Neural cell (in vitro differentiated cells): Measurements from ENCODE around the gene PODN. TPM values are rescaled to one million over a fixed set of nuclear protein-coding genes. Genes with fewer than 3 reads are reported as not detected.

Experiments used
- H2AFZ ChIP-seq: fragments of 200-600, 300-800 bp; sonication (generic), shearing (Covaris generic); 2 replicates; pipeline ENCODE4 v1.6.0; 2014; ENCODE audit warnings: low read depth, mild to moderate bottlenecking, antibody characterized with exemption, low read length, moderate library complexity
- H3F3A ChIP-seq: fragments of 200-600 bp; shearing (Covaris generic); 2 replicates; pipeline ENCODE4 v1.6.1; 2016; ENCODE audit warnings: mild to moderate bottlenecking, moderate library complexity, mixed read lengths, antibody characterized with exemption, low read length; ENCODE audit not compliant: insufficient read depth, poor library complexity, severe bottlenecking
- H3K27ac ChIP-seq: fragments of 200-600, 300-800 bp; sonication (generic), shearing (Covaris generic); 2 replicates; pipeline ENCODE4 v1.5.1; 2014; ENCODE audit warnings: mild to moderate bottlenecking, low read length, moderate library complexity
- H3K27me3 ChIP-seq: fragments of 300-800, 200-600 bp; sonication (generic), shearing (Covaris generic); 2 replicates; pipeline ENCODE4 v1.6.0; 2014; ENCODE audit warnings: mild to moderate bottlenecking, low read depth, low read length, moderate library complexity; ENCODE audit not compliant: insufficient read depth
- H3K36me3 ChIP-seq: fragments of 300-800, 200-600 bp; sonication (generic), shearing (Covaris generic); 2 replicates; pipeline ENCODE4 v1.5.1; 2014; ENCODE audit warnings: mild to moderate bottlenecking, antibody characterized with exemption, low read length, moderate library complexity; ENCODE audit not compliant: insufficient read depth
- H3K4me2 ChIP-seq: fragments of 300-800, 200-600 bp; sonication (generic), shearing (Covaris generic); 2 replicates; pipeline ENCODE4 v1.6.0; 2014; ENCODE audit warnings: mild to moderate bottlenecking, low read length
- H3K4me3 ChIP-seq: fragments of 300-800, 200-600 bp; sonication (generic), shearing (Covaris generic); 2 replicates; pipeline ENCODE4 v1.5.1; 2014; ENCODE audit warnings: mild to moderate bottlenecking, low read length, moderate library complexity
- H3K79me2 ChIP-seq: fragments of 200-600 bp; shearing (Covaris generic); replicated peaks from 2 replicates; pipeline ENCODE4 v1.6.0; 2014; ENCODE audit warnings: mild to moderate bottlenecking, low read length, moderate library complexity; ENCODE audit not compliant: insufficient read depth
- H3K9ac ChIP-seq: fragments of 300-800, 200-600 bp; sonication (generic), shearing (Covaris generic); 2 replicates; pipeline ENCODE4 v1.6.1; 2016; ENCODE audit warnings: mild to moderate bottlenecking, low read length, mixed read lengths
- H3K9me2 ChIP-seq: fragments of 200-600 bp; shearing (Covaris generic); 2 replicates; pipeline ENCODE4 v1.6.1; 2016; ENCODE audit warnings: mild to moderate bottlenecking, low read length, mixed read lengths; ENCODE audit not compliant: insufficient read depth
- H3K9me3 ChIP-seq: fragments of 200-600, 300-800 bp; sonication (generic), shearing (Covaris generic); 2 replicates; pipeline ENCODE4 v1.6.1; 2016; ENCODE audit warnings: mild to moderate bottlenecking, mixed run types, low read length, moderate library complexity, mixed read lengths
- H4K20me1 ChIP-seq: fragments of 200-600 bp; shearing (Covaris generic); 2 replicates; pipeline ENCODE4 v1.6.1; 2016; ENCODE audit warnings: mild to moderate bottlenecking, mixed run types; ENCODE audit not compliant: insufficient read depth
- EP300 ChIP-seq: fragments of 450-650 bp; conservative IDR thresholded peaks from 2 replicates; pipeline ENCODE4 v1.6.1; 2014; ENCODE audit warnings: antibody characterized with exemption, mild to moderate bottlenecking, moderate library complexity; ENCODE audit not compliant: poor library complexity, severe bottlenecking
- EZH2 ChIP-seq: fragments of 200-600, 300-800 bp; shearing (Covaris generic), sonication (generic); IDR thresholded peaks from 2 replicates; pipeline ENCODE4 v1.6.1; 2014; ENCODE audit warnings: antibody characterized with exemption, low read length, borderline replicate concordance, mild to moderate bottlenecking; ENCODE audit not compliant: insufficient read depth, poor library complexity, severe bottlenecking
- MXI1 ChIP-seq: fragments of 450-650 bp; conservative IDR thresholded peaks from 2 replicates; pipeline ENCODE4 v1.6.1; 2014; ENCODE audit warnings: antibody characterized with exemption, mild to moderate bottlenecking; ENCODE audit not compliant: poor library complexity, severe bottlenecking
- POLR2AphosphoS5 ChIP-seq: IDR thresholded peaks from 2 replicates; pipeline ENCODE4 v1.6.1; 2012
- RAD21 ChIP-seq: fragments of 450-650 bp; conservative IDR thresholded peaks from 2 replicates; pipeline ENCODE4 v1.6.1; 2014; ENCODE audit warnings: antibody characterized with exemption, mild to moderate bottlenecking, moderate library complexity
- SMC3 ChIP-seq: fragments of 450-650 bp; conservative IDR thresholded peaks from 2 replicates; pipeline ENCODE4 v1.6.1; 2014; ENCODE audit warnings: antibody characterized with exemption, mild to moderate bottlenecking, moderate library complexity; ENCODE audit not compliant: poor library complexity
- TAF1 ChIP-seq: IDR thresholded peaks from 2 replicates; pipeline ENCODE4 v1.6.1; 2012; ENCODE audit warnings: low read depth
- polyA plus RNA-seq: library from polyadenylated mRNA; depleted of rRNA; stranded (reverse); fragments of >200 nt; gene quantifications from 2 replicates; pipeline ENCODE4 v1.2.3, GENCODE V29; 2014
- TF ChIP-seq, protein P1 (sequence below): fragments of 450-650 bp; IDR thresholded peaks from 2 replicates; pipeline ENCODE4 v1.5.1; 2014; ENCODE audit warnings: antibody characterized with exemption, mild to moderate bottlenecking, moderate library complexity; ENCODE audit not compliant: poor library complexity, severe bottlenecking
- TF ChIP-seq, protein P2 (sequence below): IDR thresholded peaks from 2 replicates; pipeline ENCODE4 v1.6.1; 2012; ENCODE audit warnings: borderline replicate concordance

The PODN gene
- polyA plus RNA-seq, 1 donor from 2014 or later: 0.07 TPM

DNA sequence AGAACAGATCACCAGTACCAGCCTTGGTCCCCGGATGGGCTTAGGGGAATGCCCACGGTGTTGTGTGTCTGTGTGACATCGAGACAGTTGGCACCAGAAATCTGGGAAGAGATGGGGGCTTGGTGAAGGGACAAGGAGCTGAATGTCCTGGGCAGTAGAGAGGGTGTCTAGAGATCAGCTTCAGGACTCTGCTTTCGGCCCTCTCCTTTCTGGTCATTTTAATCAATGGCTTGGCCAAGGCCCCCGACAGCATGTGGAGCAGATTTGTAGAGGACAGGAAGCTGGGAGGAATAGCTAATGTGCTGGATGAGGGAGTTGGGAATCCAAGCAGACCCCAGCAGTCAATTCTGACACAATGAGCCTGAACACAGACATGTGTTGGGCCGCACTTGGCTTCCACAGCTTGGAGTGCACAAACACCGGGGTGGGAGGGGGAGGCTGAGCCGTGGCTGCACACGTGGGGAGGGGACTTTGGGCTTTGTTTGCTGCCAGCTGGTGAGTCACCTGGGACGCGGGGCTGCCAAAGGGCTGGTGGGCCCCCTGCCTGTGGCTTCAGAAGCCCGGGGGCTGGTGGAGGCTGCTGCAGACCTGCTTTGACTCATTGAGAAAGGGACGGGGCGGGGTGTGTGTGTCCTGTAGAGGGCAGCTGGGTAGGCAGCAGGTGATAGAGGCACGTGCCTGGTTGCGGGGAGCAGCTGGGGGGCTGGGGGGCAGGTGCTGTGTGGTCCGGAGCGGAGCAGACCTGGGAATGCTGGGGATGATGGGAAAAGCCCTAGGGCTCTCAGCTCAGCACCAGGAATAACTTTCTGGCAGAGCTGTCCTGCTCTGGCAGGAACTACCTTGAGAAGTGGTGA is 59.5 kb downstream of the PODN start:
- no peaks in the 10 kb centered on the region for H3F3A ChIP-seq
- no peak overlapping the region for H3K4me3 ChIP-seq
- H4K20me1 ChIP-seq: no peaks in the 10 kb centered on the region
- no peak overlapping the region for H3K9ac ChIP-seq
- no peaks in the 10 kb centered on the region for H3K36me3 ChIP-seq
- H3K9me2 ChIP-seq: no peaks in the 10 kb centered on the region
- no peak overlapping the region for H2AFZ ChIP-seq
- H3K9me3 ChIP-seq: no peaks in the 10 kb centered on the region
- H3K79me2 ChIP-seq: no peaks in the 10 kb centered on the region
- H3K4me2 ChIP-seq: no peak overlapping the region
- H3K27ac ChIP-seq: no peak overlapping the region
- H3K27me3 ChIP-seq: no peaks in the 10 kb centered on the region
- TF ChIP-seq TAF1 (no peak), RAD21 (no peak), MXI1 (no peak), POLR2AphosphoS5 (no peak), SMC3 (no peak), EP300 (no peak), EZH2 (no peak)
- TF ChIP-seq, protein P1, sequence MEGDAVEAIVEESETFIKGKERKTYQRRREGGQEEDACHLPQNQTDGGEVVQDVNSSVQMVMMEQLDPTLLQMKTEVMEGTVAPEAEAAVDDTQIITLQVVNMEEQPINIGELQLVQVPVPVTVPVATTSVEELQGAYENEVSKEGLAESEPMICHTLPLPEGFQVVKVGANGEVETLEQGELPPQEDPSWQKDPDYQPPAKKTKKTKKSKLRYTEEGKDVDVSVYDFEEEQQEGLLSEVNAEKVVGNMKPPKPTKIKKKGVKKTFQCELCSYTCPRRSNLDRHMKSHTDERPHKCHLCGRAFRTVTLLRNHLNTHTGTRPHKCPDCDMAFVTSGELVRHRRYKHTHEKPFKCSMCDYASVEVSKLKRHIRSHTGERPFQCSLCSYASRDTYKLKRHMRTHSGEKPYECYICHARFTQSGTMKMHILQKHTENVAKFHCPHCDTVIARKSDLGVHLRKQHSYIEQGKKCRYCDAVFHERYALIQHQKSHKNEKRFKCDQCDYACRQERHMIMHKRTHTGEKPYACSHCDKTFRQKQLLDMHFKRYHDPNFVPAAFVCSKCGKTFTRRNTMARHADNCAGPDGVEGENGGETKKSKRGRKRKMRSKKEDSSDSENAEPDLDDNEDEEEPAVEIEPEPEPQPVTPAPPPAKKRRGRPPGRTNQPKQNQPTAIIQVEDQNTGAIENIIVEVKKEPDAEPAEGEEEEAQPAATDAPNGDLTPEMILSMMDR: no peak
- TF ChIP-seq, protein P2, sequence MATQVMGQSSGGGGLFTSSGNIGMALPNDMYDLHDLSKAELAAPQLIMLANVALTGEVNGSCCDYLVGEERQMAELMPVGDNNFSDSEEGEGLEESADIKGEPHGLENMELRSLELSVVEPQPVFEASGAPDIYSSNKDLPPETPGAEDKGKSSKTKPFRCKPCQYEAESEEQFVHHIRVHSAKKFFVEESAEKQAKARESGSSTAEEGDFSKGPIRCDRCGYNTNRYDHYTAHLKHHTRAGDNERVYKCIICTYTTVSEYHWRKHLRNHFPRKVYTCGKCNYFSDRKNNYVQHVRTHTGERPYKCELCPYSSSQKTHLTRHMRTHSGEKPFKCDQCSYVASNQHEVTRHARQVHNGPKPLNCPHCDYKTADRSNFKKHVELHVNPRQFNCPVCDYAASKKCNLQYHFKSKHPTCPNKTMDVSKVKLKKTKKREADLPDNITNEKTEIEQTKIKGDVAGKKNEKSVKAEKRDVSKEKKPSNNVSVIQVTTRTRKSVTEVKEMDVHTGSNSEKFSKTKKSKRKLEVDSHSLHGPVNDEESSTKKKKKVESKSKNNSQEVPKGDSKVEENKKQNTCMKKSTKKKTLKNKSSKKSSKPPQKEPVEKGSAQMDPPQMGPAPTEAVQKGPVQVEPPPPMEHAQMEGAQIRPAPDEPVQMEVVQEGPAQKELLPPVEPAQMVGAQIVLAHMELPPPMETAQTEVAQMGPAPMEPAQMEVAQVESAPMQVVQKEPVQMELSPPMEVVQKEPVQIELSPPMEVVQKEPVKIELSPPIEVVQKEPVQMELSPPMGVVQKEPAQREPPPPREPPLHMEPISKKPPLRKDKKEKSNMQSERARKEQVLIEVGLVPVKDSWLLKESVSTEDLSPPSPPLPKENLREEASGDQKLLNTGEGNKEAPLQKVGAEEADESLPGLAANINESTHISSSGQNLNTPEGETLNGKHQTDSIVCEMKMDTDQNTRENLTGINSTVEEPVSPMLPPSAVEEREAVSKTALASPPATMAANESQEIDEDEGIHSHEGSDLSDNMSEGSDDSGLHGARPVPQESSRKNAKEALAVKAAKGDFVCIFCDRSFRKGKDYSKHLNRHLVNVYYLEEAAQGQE: no peak

DNA sequence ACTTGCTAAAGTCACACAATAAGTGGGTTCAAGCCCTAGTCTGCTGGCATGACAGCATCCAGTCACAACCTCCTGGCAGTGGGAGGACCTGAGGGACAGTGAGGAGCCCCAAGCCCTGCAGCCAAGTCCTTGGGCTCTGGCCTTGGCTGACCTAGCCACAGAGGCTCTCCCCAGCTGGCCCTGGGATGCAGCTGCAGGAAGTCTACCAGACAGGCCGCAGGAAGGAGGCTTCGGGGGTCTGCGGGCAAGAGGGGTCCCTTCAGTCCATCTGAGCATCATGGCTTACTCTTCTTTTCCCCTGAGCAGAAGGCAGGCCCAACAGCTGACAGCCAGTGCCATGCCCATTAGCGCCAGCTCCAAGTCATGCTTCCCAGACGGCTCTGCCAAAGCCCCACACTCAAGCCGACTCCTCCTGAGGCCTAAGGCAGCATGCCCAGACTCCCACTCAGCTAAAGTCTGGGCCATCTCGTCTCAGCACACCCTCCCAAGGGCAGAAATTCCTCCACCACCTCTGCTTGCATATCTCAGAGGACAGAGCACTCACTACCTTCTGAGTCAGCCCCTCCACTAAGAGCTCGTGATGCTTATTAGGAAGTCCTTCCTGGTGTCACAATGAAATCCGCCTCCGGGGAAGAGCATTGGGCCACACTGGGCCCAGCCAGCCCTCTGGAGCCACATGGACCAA is 60.3 kb downstream of the PODN start:
- TF ChIP-seq, protein P2: no peak
- TF ChIP-seq, protein P1: no peak
- TF ChIP-seq SMC3 (no peak), EP300 (no peak), TAF1 (no peak), POLR2AphosphoS5 (no peak), EZH2 (no peak), MXI1 (no peak), RAD21 (no peak)
- H3K9ac ChIP-seq: no peak overlapping the region
- H3F3A ChIP-seq: no peaks in the 10 kb centered on the region
- H2AFZ ChIP-seq: no peak overlapping the region
- no peak overlapping the region for H3K4me2 ChIP-seq
- no peaks in the 10 kb centered on the region for H3K9me2 ChIP-seq
- no peaks in the 10 kb centered on the region for H3K79me2 ChIP-seq
- no peaks in the 10 kb centered on the region for H3K9me3 ChIP-seq
- no peaks in the 10 kb centered on the region for H3K27me3 ChIP-seq
- H3K4me3 ChIP-seq: no peak overlapping the region
- H4K20me1 ChIP-seq: no peaks in the 10 kb centered on the region
- H3K27ac ChIP-seq: no peak overlapping the region
- no peaks in the 10 kb centered on the region for H3K36me3 ChIP-seq
